Panc1 (cell line): ENCODE data around the gene COMMD1. TPM values are rescaled to one million over a fixed set of nuclear protein-coding genes. Genes with fewer than 3 reads are reported as not detected.

Experiments
- ATAC-seq: fragments of 200-7000 bp; cut with Tn5 transposase; 2 replicates; pipeline ENCODE4 v1.9.1; 2020; ENCODE audit warnings: mild to moderate bottlenecking, moderate library complexity
- BruUV-seq: library from RNA; stranded (reverse); fragments of 400-500 nt; replicated peaks from 2 replicates; lab custom pipeline; 2021; lab: Mats Ljungman, UMichigan
- CTCF ChIA-PET: fragments of 300-600 bp; sonication (Branson Sonifier 250); formaldehyde crosslinking; loops from one replicate; lab custom pipeline; 2022; ENCODE audit warnings: antibody characterized with exemption; lab: Charles Lee
- POLR2A ChIA-PET: fragments of 300-600 bp; sonication (Branson Sonifier 250); formaldehyde crosslinking; loops from one replicate; lab custom pipeline; 2022; ENCODE audit warnings: antibody characterized with exemption; lab: Charles Lee
- DNase-seq: peaks from one replicate; pipeline ENCODE4 v3.0.0-alpha.2; 2010; ENCODE audit warnings: low read depth, low spot score
- H3K27ac ChIP-seq: 2 replicates; pipeline ENCODE4 v1.5.1; 2011; ENCODE audit warnings: mild to moderate bottlenecking, low read length, inconsistent platforms
- H3K27me3 ChIP-seq: fragments of 200-500 bp; sonication (Bioruptor generic); 2 replicates; pipeline ENCODE4 v1.6.0; 2014; ENCODE audit warnings: low read length, inconsistent platforms; ENCODE audit not compliant: control insufficient read depth, insufficient read depth
- H3K36me3 ChIP-seq: fragments of 200-500 bp; sonication (Bioruptor generic); 2 replicates; pipeline ENCODE4 v1.5.1; 2014; ENCODE audit warnings: inconsistent platforms, mild to moderate bottlenecking, low read length, moderate library complexity; ENCODE audit not compliant: control insufficient read depth, insufficient read depth
- H3K4me1 ChIP-seq: 2 replicates; pipeline ENCODE4 v1.5.1; 2011; ENCODE audit warnings: inconsistent platforms, mild to moderate bottlenecking, low read length, moderate library complexity; ENCODE audit not compliant: control insufficient read depth, insufficient read depth
- H3K4me3 ChIP-seq, 2 experiments: 2 replicates each; pipeline ENCODE4 v1.5.1; 2011 to 2012; ENCODE audit warnings: low read depth in 2 of 2, low read length in 2 of 2, mild to moderate bottlenecking in 2 of 2, inconsistent platforms in 1 of 2, moderate library complexity in 1 of 2
- H3K9me3 ChIP-seq: fragments of 200-500 bp; sonication (Bioruptor generic); 2 replicates; pipeline ENCODE4 v1.5.1; 2014; ENCODE audit warnings: low read depth, mild to moderate bottlenecking, inconsistent platforms, low read length, moderate library complexity; ENCODE audit not compliant: control insufficient read depth, insufficient read depth
- CTCF ChIP-seq: fragments of 450-650 bp; IDR thresholded peaks from 2 replicates; pipeline ENCODE4 v1.5.1; 2017; ENCODE audit warnings: mild to moderate bottlenecking
- POLR2AphosphoS5 ChIP-seq: IDR thresholded peaks from 2 replicates; pipeline ENCODE4 v1.6.1; 2012; ENCODE audit warnings: mild to moderate bottlenecking, low read depth, low read length, moderate library complexity
- REST ChIP-seq, 2 experiments: IDR thresholded peaks; 2 replicates each; pipeline ENCODE4 v1.6.1; 2011 to 2012; ENCODE audit warnings: low read depth in 2 of 2, control low read depth in 1 of 2, low read length in 1 of 2, mild to moderate bottlenecking in 1 of 2, moderate library complexity in 1 of 2; ENCODE audit not compliant: insufficient read depth in 1 of 2
- SIN3A ChIP-seq: IDR thresholded peaks from 2 replicates; pipeline ENCODE4 v1.6.1; 2012; ENCODE audit warnings: low read depth, mild to moderate bottlenecking, low read length, moderate library complexity, borderline replicate concordance; ENCODE audit not compliant: insufficient read depth
- TCF7L2 ChIP-seq: IDR thresholded peaks from 2 replicates; pipeline ENCODE4 v1.6.1; 2011; ENCODE audit warnings: mild to moderate bottlenecking, low read depth, low read length, inconsistent platforms
- in situ Hi-C: cut with HindIII; loops from 2 replicates; pipeline ENCODE4 v1.10.0; 2016; ENCODE audit warnings: low sequenced_read_pairs, low pct_unique_long_range_greater_than_20kb
- intact Hi-C: fragments of 100-400 bp; cut with micrococcal nuclease; formaldehyde crosslinking; loops from one replicate; pipeline ENCODE4 v1.10.0; 2022; ENCODE audit not compliant: unreplicated experiment
- total RNA-seq: library from RNA; stranded (reverse); gene quantifications from one replicate; pipeline ENCODE4 v1.2.1, GENCODE V29; 2021; ENCODE audit not compliant: unreplicated experiment

The COMMD1 gene
- total RNA-seq, 1 experiment from 2014 or later, result 40.3 TPM

- ATAC-seq, result peak; percentile 81
- TF ChIP-seq CTCF, result peak; percentile 72; the same call in 1 of the 2 replicates
- TF ChIP-seq POLR2AphosphoS5, result no peak
- TF ChIP-seq TCF7L2, result no peak
- no peak for TF ChIP-seq REST (IDR thresholded peaks at IDR 0.05; ENCODE audit: insufficient read depth in 1 of 2, low read depth in 2 of 2, low read length in 1 of 2)
- BruUV-seq, result no TSS peak
- Histone ChIP-seq H3K27me3 (no peaks in the 10 kb centered on the region), H3K4me1 (no peaks in the 10 kb centered on the region), H3K27ac (no peak overlapping the region), H3K4me3 (no peak overlapping the region), H3K36me3 (no peaks in the 10 kb centered on the region), H3K9me3 (no peaks in the 10 kb centered on the region)
- ChIA-PET CTCF (interaction anchor here (0.6 to 1.0 kb wide), 3 partner anchors 99 to 419 kb away, joined by 3 to 7 read pairs (median 3); no protein-coding TSS in a partner anchor), POLR2A (no interaction called here)
- peak; percentile 38 for DNase-seq
- intact Hi-C loops, result loop anchor here (5.0 kb wide), 1 partner anchor 419 kb away; no protein-coding TSS in a partner anchor
- in situ Hi-C loops, result no loop called here
These were observed 88.0 kb downstream of the COMMD1 start for GRCh38 chr2:61993422-61994024.

GRCh38 chr2:61994531-61994930, 89.1 kb downstream of the COMMD1 start:
- Histone ChIP-seq H3K27ac (no peak overlapping the region), H3K4me1 (no peaks in the 10 kb centered on the region), H3K36me3 (no peaks in the 10 kb centered on the region), H3K27me3 (no peaks in the 10 kb centered on the region), H3K9me3 (no peaks in the 10 kb centered on the region), H3K4me3 (no peak overlapping the region)
- in situ Hi-C loops, result no loop called here
- intact Hi-C loops, result loop anchor here (5.0 kb wide), 1 partner anchor 418 kb away; no protein-coding TSS in a partner anchor
- ChIA-PET CTCF (interaction anchor here (1.0 kb wide), 1 partner anchor 418 kb away, joined by 3 read pairs; no protein-coding TSS in a partner anchor), POLR2A (no interaction called here)
- no peak for DNase-seq
- TF ChIP-seq REST (IDR thresholded peaks at IDR 0.05; ENCODE audit: insufficient read depth in 1 of 2, low read depth in 2 of 2, low read length in 1 of 2), result no peak
- no peak for TF ChIP-seq CTCF
- no peak for TF ChIP-seq TCF7L2
- TF ChIP-seq SIN3A, result no peak
- no peak for ATAC-seq
- BruUV-seq, result no TSS peak
